ENCODE measurements around the gene CAPN5. TPM values are rescaled to one million over a fixed set of nuclear protein-coding genes. Genes with fewer than 3 reads are reported as not detected.

The CAPN5 gene
- total and polyA plus RNA-seq, 4 experiments from 2014 or later: 1.4 to 2.6 (median 1.7) TPM

DNA sequence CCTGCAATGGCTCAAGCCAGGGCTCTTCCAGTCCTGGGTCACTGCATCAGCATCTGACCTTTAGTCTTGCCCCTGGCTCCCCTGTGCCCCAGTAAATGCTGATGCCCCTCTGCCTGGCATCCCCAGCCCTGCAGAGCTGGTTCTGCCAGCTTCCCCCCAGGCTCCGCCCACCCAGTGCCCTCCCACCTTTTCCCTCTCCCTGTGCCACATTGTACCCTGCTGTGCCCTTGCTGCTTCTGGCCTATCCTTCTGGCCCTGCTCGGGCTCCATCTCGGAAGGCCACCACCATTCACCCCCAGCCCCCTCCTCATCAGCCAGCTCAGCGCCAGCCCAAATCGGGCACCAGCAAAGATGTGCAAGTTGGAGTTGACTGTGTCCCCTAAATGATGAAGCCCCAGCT, 7.4 kb downstream of the CAPN5 start:
- Histone ChIP-seq H3K4me1 (ENCODE audit: insufficient read depth, low read length) (peaks cover 13% of the 10 kb centered on the region), H3K4me3 (ENCODE audit: low read length in 2 of 2) (no peak overlapping the region), H3K9me3 (ENCODE audit: control insufficient read depth in 1 of 2, low read length in 2 of 2) (no peaks in the 10 kb centered on the region), H3K27me3 (ENCODE audit: insufficient read depth, low read length) (no peaks in the 10 kb centered on the region), H3K36me3 (ENCODE audit: insufficient read depth, low read length) (no peaks in the 10 kb centered on the region), H3K27ac (ENCODE audit: low read depth, low read length) (no peak overlapping the region)
- peaks cover 0 to 5% (median 0%) of the 10 kb centered on the region in 8 donors for H3K9me3 Mint-ChIP-seq
- peaks cover 0 to 1% of the 10 kb centered on the region in 2 donors for H3K27me3 Mint-ChIP-seq
- peak overlapping the region in 1 of 7 donors; percentile 12 for H3K27ac Mint-ChIP-seq
- peaks cover 8 to 26% (median 10%) of the 10 kb centered on the region in 4 donors for H3K4me1 Mint-ChIP-seq
- H3K4me3 Mint-ChIP-seq: no peak overlapping the region
- H3K36me3 Mint-ChIP-seq: no peaks in the 10 kb centered on the region
- DNase-seq: no peak
- ChIA-PET POLR2A (ENCODE audit: partially characterized antibody) (no interaction called here), CTCF (ENCODE audit: partially characterized antibody) (no interaction called here)
- intact Hi-C loops (cut with micrococcal nuclease): no loop called here

DNA sequence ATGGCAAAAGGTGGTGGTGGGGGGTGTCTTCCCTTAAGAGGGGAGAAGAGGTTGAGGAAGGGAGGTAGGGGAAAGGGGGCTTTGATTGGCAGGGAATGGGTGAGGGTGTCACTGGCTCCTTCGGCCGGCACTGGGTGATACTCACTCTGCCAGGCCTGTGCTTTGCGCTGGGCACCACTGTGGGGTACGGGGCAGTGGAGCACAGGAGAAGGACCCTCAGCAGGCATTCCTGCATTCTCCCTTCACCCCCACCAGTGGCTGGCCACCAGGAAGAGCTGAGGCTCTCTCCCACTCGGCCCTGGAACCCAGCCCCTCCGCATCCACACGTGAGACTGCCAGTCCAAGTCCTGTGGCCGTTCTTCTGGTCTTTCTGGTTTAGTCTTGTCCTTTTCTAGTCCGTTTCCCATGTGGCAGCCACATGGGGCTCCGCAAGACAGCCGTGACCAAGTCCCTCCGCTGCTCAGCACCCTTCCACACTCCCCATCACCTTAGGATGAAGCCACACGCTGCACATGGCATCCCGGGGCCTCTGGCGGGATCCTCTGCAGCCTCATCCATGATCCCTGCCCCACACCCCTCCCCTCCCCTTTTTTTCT, 8.0 kb downstream of the CAPN5 start:
- intact Hi-C loops (cut with micrococcal nuclease): no loop called here
- peaks cover 13% of the 10 kb centered on the region for H3K4me1 ChIP-seq (ENCODE audit: insufficient read depth, low read length)
- no peak overlapping the region for H3K4me3 ChIP-seq (ENCODE audit: low read length in 2 of 2)
- CTCF ChIA-PET (ENCODE audit: partially characterized antibody): no interaction called here
- DNase-seq: no peak
- POLR2A ChIA-PET (ENCODE audit: partially characterized antibody): no interaction called here
- Mint-ChIP-seq H3K27ac (peak overlapping the region in 1 of 7 donors; percentile 29), H3K4me1 (peaks cover 8 to 26% (median 10%) of the 10 kb centered on the region in 4 donors), H3K27me3 (peaks cover 0 to 1% of the 10 kb centered on the region in 2 donors), H3K36me3 (no peaks in the 10 kb centered on the region), H3K4me3 (no peak overlapping the region), H3K9me3 (peaks cover 0 to 7% (median 0%) of the 10 kb centered on the region in 8 donors)
- H3K9me3 ChIP-seq (ENCODE audit: control insufficient read depth in 1 of 2, low read length in 2 of 2): no peaks in the 10 kb centered on the region
- no peak overlapping the region for H3K27ac ChIP-seq (ENCODE audit: low read depth, low read length)
- H3K27me3 ChIP-seq (ENCODE audit: insufficient read depth, low read length): no peaks in the 10 kb centered on the region
- no peaks in the 10 kb centered on the region for H3K36me3 ChIP-seq (ENCODE audit: insufficient read depth, low read length)

DNA sequence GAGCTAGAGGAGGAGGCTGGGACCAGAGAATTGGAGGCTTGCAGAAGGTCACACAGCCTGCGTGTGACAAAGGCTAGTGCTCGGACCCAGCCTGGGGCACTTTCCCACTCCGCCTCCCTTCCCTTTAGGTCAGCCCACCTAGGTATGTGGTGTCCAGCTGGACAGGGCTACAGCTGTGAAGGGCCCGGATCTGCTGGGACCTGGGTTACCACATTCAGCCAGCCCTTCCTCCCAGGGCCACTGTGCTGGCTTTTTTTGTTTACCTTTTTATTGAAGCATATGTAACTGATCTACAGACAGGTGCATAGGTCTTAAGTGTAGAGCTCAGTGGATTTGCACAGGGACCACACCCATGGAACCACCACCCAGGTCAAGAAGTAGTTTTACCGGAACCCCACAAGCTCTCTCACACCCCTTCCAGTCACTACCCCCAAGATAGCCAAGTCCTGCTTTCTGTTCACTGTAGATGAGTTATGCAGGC, 8.7 kb downstream of the CAPN5 start:
- ChIA-PET CTCF (ENCODE audit: partially characterized antibody) (interaction anchor here (1.2 kb wide), 1 partner anchor 16 kb away, joined by 3 read pairs; no protein-coding TSS in a partner anchor), POLR2A (ENCODE audit: partially characterized antibody) (no interaction called here)
- DNase-seq: no peak
- Histone ChIP-seq H3K9me3 (ENCODE audit: control insufficient read depth in 1 of 2, low read length in 2 of 2) (no peaks in the 10 kb centered on the region), H3K4me1 (ENCODE audit: insufficient read depth, low read length) (peaks cover 13% of the 10 kb centered on the region), H3K27me3 (ENCODE audit: insufficient read depth, low read length) (no peaks in the 10 kb centered on the region), H3K27ac (ENCODE audit: low read depth, low read length) (no peak overlapping the region), H3K36me3 (ENCODE audit: insufficient read depth, low read length) (no peaks in the 10 kb centered on the region), H3K4me3 (ENCODE audit: low read length in 2 of 2) (no peak overlapping the region)
- Mint-ChIP-seq H3K4me3 (no peak overlapping the region), H3K27me3 (peaks cover 0 to 1% of the 10 kb centered on the region in 2 donors), H3K4me1 (peaks cover 8 to 26% (median 10%) of the 10 kb centered on the region in 4 donors), H3K36me3 (no peaks in the 10 kb centered on the region), H3K27ac (no peak overlapping the region), H3K9me3 (peaks cover 0 to 7% (median 0%) of the 10 kb centered on the region in 8 donors)
- intact Hi-C loops (cut with micrococcal nuclease): no loop called here

GRCh38 chr11:77079666-77080065, 12.9 kb downstream of the CAPN5 start:
- Mint-ChIP-seq H3K9me3 (peaks cover 0 to 7% (median 0%) of the 10 kb centered on the region in 8 donors), H3K27ac (no peak overlapping the region), H3K27me3 (peaks cover 0 to 3% of the 10 kb centered on the region in 2 donors), H3K4me1 (peaks cover 2 to 15% (median 10%) of the 10 kb centered on the region in 4 donors), H3K4me3 (no peak overlapping the region), H3K36me3 (no peaks in the 10 kb centered on the region)
- Histone ChIP-seq H3K9me3 (ENCODE audit: control insufficient read depth in 1 of 2, low read length in 2 of 2) (no peaks in the 10 kb centered on the region), H3K4me3 (ENCODE audit: low read length in 2 of 2) (no peak overlapping the region), H3K4me1 (ENCODE audit: insufficient read depth, low read length) (peaks cover 18% of the 10 kb centered on the region), H3K27ac (ENCODE audit: low read depth, low read length) (no peak overlapping the region), H3K27me3 (ENCODE audit: insufficient read depth, low read length) (no peaks in the 10 kb centered on the region), H3K36me3 (ENCODE audit: insufficient read depth, low read length) (no peaks in the 10 kb centered on the region)
- POLR2A ChIA-PET (ENCODE audit: partially characterized antibody): interaction anchor here (1.5 kb wide), 1 partner anchor 32 kb away, joined by 3 read pairs; no protein-coding TSS in a partner anchor
- CTCF ChIA-PET (ENCODE audit: partially characterized antibody): interaction anchor here (0.7 to 4.5 kb wide), 2 partner anchors 11 to 30 kb away, joined by 3 to 45 read pairs; no protein-coding TSS in a partner anchor
- intact Hi-C loops (cut with micrococcal nuclease): no loop called here
- no peak for DNase-seq

- intact Hi-C loops (cut with micrococcal nuclease): no loop called here
- H3K27me3 ChIP-seq (ENCODE audit: insufficient read depth, low read length): no peaks in the 10 kb centered on the region
- no peak for DNase-seq
- Mint-ChIP-seq H3K27me3 (peaks cover 0 to 3% of the 10 kb centered on the region in 2 donors), H3K36me3 (no peaks in the 10 kb centered on the region), H3K9me3 (peaks cover 0 to 7% (median 0%) of the 10 kb centered on the region in 8 donors), H3K4me1 (peaks cover 2 to 15% (median 10%) of the 10 kb centered on the region in 4 donors), H3K27ac (no peak overlapping the region), H3K4me3 (no peak overlapping the region)
- ChIA-PET POLR2A (ENCODE audit: partially characterized antibody) (interaction anchor here (1.5 kb wide), 1 partner anchor 34 kb away, joined by 3 read pairs; no protein-coding TSS in a partner anchor), CTCF (ENCODE audit: partially characterized antibody) (interaction anchor here (4.5 kb wide), 1 partner anchor 10 kb away, joined by 45 read pairs; no protein-coding TSS in a partner anchor)
- no peak overlapping the region for H3K27ac ChIP-seq (ENCODE audit: low read depth, low read length)
- H3K36me3 ChIP-seq (ENCODE audit: insufficient read depth, low read length): no peaks in the 10 kb centered on the region
- peaks cover 18% of the 10 kb centered on the region for H3K4me1 ChIP-seq (ENCODE audit: insufficient read depth, low read length)
- H3K9me3 ChIP-seq (ENCODE audit: control insufficient read depth in 1 of 2, low read length in 2 of 2): no peaks in the 10 kb centered on the region
- H3K4me3 ChIP-seq (ENCODE audit: low read length in 2 of 2): no peak overlapping the region
Measured at GRCh38 chr11:77080643-77081210, 14.0 kb downstream of the CAPN5 start.

DNA sequence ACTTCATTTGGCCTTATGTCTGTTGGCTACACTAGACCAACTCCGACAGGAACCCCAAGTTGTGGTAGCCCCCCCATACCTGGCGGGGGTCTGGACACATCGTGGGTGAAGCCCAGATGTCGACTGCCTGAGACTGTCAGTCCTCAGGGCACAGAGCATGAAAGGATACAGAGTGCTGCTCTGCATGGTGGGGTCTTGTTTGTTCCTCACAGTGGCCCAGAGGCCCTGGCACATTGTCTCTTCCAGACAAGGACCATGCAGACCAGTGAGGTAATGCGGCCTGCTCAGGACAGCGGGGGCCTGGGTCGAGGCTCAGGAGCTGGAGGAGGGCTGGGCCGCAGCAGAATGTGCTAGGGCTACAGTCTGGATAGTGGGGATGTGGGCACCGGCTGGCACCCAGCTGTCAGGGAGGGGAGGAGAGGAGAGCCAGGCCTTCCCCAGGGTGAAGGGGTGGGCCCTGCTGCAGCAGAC, 14.6 kb downstream of the CAPN5 start:
- no peaks in the 10 kb centered on the region for H3K27me3 ChIP-seq (ENCODE audit: insufficient read depth, low read length)
- no peaks in the 10 kb centered on the region for H3K36me3 ChIP-seq (ENCODE audit: insufficient read depth, low read length)
- H3K36me3 Mint-ChIP-seq: no peaks in the 10 kb centered on the region
- POLR2A ChIA-PET (ENCODE audit: partially characterized antibody): interaction anchor here (1.1 to 2.5 kb wide), 4 partner anchors 11 to 34 kb away, joined by 3 to 14 read pairs (median 5); partner anchors contain the start of gene CAPN5
- no peaks in the 10 kb centered on the region for H3K9me3 ChIP-seq (ENCODE audit: control insufficient read depth in 1 of 2, low read length in 2 of 2)
- peak overlapping the region in 1 of 7 donors; percentile 24 for H3K27ac Mint-ChIP-seq
- peaks cover 0 to 7% (median 0%) of the 10 kb centered on the region in 8 donors for H3K9me3 Mint-ChIP-seq
- intact Hi-C loops (cut with micrococcal nuclease): no loop called here
- CTCF ChIA-PET (ENCODE audit: partially characterized antibody): interaction anchor here (0.7 to 4.5 kb wide), 5 partner anchors 10 to 34 kb away, joined by 3 to 45 read pairs (median 3); partner anchors contain the start of gene CAPN5
- peaks cover 0 to 3% of the 10 kb centered on the region in 2 donors for H3K27me3 Mint-ChIP-seq
- H3K4me3 ChIP-seq (ENCODE audit: low read length in 2 of 2): no peak overlapping the region
- no peak for DNase-seq
- H3K4me3 Mint-ChIP-seq: peak overlapping the region in 1 of 8 donors; percentile 25
- peaks cover 2 to 15% (median 10%) of the 10 kb centered on the region in 4 donors for H3K4me1 Mint-ChIP-seq
- H3K27ac ChIP-seq (ENCODE audit: low read depth, low read length): no peak overlapping the region
- peaks cover 18% of the 10 kb centered on the region for H3K4me1 ChIP-seq (ENCODE audit: insufficient read depth, low read length)
